Spleen (tissue), 7 donors: Measurements from ENCODE around the gene TRPV5.

Experiments used
- CTCF ChIP-seq, 11 experiments: fragments of 200-600 bp in 7 of 11; fragments of 450-650 bp in 4 of 11; sonication (generic) in 4 of 11; IDR thresholded peaks in 8 of 11; conservative IDR thresholded peaks in 3 of 11; 1 replicate in 7 of 11; 2 replicates in 4 of 11; pipeline versions ENCODE4 v1.4.0 to v1.8.0; 2016 to 2021; ENCODE audit warnings: antibody characterized with exemption in 11 of 11, inconsistent platforms in 4 of 11, mild to moderate bottlenecking in 1 of 11
- POLR2A ChIP-seq, 3 donors: fragments of 450-650 bp; IDR thresholded peaks; one replicate each; pipeline ENCODE4 v1.5.1; 2017; ENCODE audit warnings: antibody characterized with exemption in 3 of 3, mild to moderate bottlenecking in 1 of 3
- POLR2AphosphoS5 ChIP-seq, 3 donors: sonication (generic); formaldehyde crosslinking; IDR thresholded peaks; one replicate each; pipeline ENCODE4 v1.5.1; 2017; ENCODE audit warnings: antibody characterized with exemption in 3 of 3
- donor health status: DM: no; HTN: no; CAD: no; lungs with moderate emphysema.
- donor health status: DM: no; HTN: no; CAD: no.
- donor health status: DM: no; HTN: no; CAD: no.

- no peak for TF ChIP-seq CTCF (IDR thresholded peaks at IDR 0.05 in 8 of 11, conservative IDR thresholded peaks at IDR 0.05 in 3 of 11)
- no peak for TF ChIP-seq POLR2A (IDR thresholded peaks at IDR 0.05)
- TF ChIP-seq POLR2AphosphoS5 (IDR thresholded peaks at IDR 0.05), result no peak
These were observed 3.3 kb downstream of the TRPV5 start for GRCh38 chr7:142930126-142930730.
